HG02870 (cell line): Measurements from ENCODE around the gene DNAJC21.
A peak's percentile ranks its signal among the peaks of the same experiment; 100 is the strongest.

Experiments
- ATAC-seq: cut with Tn5 transposase; IDR thresholded peaks from one replicate; pipeline ENCODE4 v1.9.1; 2021; ENCODE audit warnings: mild to moderate bottlenecking, moderate library complexity; ENCODE audit not compliant: unreplicated experiment

DNAJC21 gene

DNA sequence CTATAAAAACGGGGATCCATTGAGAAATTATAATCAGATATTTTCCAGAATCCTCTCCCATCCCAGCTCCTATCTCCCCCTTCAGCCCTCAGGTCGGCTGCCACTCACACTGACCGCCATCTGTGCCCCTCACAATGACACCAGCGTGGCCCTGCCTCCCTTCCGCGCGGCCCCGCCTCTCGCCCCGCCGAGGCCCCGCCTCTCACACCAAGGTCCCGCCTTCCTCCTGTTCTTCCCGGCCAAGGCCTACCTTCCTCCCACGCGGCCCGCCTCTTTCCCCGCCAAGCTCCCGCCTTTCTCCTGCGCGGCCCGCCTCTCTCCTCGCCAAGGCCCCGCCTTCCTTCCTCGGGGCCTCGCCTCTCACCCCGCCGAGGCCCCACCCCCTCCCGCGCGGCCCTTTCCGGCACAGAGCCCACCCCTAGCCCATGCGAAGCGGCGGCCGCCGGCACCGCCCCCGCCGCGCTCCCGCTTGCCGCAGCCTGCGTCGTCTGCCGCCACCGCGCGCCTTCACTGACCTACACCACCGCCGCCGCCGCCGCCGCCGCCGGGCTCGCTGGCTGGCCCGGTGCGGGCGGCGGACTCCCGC lies at the start of gene DNAJC21:
TSS of gene DNAJC21 (plus strand) at position 426 of the 586 bp plus-strand sequence. CDS start 261 bp downstream, outside the sequence.
- ATAC-seq, result peak; percentile 84

GRCh38 chr5:34881246-34881645 lies 48.1 kb upstream of the DNAJC21 start:
- no peak for ATAC-seq

GRCh38 chr5:34886392-34887119 lies 42.8 kb upstream of the DNAJC21 start:
- ATAC-seq, result no peak

DNA sequence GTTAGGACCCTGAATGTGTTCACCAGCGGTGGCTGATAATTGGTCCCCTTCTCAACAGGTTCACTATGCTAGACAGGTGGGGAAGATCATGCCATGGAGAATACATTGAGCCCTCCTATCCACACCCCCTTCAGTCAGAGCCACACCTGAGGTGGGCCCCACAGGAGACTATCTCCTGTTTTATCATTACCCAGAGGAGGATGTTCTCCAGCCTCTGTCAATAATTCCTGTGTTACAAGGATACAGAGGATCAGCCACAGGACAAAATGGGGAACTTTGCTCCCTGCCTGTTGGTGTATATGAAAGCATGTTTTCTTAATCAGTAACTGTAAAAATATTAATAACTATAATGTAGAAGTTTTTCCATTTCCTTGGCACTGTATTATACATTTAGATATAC lies 40.0 kb upstream of the DNAJC21 start:
- ATAC-seq, result no peak

GRCh38 chr5:34891981-34892380 lies 37.4 kb upstream of the DNAJC21 start:
- ATAC-seq, result no peak

GRCh38 chr5:34892414-34892813 lies 36.9 kb upstream of the DNAJC21 start:
- no peak for ATAC-seq

DNA sequence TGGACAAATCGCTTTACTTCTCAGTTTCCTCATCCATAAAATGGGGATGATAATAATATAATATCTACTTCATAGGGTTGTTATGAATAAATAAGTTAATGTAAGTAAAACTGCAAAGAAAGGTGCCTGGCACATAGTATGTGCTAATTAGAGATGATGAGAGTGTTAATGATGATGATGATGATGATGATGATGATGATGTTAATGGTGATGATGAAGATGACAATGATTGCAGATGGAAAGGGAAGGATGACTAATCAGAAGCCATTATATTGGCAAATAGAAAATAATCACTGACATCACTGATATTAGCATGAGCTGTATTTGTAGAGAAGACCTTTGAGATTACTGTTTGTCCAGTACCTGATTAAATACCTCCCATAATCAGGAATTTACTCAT lies 34.6 kb upstream of the DNAJC21 start:
- ATAC-seq, result no peak

DNA sequence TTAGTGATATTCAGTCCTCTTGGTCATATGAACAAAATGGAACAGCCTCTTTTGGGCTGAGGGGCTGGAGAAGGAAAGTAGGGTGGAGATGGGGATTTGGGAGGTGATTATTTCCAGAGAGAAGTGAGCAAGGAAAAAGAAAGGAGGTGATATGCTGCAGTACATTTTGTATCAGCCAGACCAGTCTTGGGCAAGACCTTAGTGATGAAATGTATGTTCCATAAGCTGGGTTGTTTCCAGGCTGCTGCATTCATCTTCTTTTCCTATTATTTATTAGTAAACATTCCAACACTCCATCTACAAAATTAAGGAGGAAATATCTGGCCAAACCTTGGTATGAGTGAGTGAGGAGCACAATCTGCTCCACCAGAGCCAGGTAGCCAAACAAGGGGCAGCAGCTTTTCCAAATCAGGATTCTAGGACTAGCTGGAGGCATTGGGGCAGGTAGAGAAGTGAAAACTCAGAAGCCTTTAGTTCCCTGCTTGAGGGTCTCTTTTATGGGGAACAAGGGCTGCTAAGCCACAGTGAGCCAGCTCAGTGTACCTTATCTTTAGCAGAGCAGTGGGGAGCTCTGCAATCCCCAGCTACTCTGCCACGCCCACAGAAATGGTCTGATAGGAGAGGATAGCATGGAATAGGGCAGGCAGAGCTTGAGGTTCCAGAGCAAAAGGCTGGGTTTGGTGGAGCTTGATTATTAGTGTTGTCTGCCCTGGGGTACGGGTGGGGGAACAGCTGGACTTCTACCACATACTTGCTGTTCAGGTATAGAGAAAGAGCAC lies 33.5 kb upstream of the DNAJC21 start:
- no peak for ATAC-seq

GRCh38 chr5:34897646-34898045 lies 31.7 kb upstream of the DNAJC21 start:
- ATAC-seq, result no peak

DNA sequence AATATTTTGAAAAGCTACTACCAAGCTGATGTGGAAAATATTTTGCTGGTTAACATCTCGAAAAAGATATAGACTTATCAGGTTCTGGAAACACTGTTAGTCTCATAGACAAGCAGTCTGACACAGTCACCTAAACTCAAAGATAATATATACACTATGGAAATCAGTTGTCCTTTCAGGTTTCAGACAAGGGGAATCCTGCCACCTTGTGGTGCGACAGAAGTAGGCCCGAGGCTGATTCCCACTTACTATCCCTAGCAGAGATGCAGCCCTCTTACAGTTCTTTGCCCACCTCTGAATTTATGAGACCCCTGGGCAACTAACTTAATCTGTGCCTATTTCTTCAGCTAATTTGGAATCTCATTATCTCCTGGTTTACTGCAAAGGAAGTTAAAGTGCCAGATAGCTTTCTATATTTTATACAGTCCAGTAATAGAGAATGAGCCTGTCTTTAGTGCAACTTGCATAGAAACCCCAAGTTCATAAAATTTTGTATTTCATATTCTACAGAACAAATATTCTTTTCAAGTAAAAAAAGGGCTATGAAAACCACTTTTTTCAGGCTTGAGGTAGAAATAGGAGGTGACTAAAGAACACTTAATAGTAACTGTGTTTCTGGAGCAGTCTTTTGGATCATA lies 31.0 kb upstream of the DNAJC21 start:
- ATAC-seq, result peak; percentile 72

DNA sequence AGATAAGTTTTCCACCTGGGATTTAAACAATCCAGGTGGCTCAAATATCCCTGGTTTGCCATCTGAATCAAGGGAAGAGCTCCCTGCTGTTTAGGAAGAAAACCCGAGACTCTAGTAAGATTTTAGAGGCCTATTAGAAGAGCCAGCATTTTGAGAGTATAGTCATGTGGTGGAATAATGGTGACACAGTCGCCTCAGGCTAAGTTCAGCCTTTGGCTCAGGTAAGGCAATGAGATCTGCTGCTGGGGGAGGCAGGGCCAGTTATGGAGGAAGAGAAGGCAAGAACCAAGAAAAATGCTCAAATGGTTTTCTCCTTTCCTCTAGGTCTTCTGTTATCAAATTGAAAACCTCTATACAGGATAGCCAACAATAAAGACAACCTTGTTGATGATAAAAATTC lies 30.3 kb upstream of the DNAJC21 start:
- ATAC-seq, result no peak

GRCh38 chr5:34900652-34901051 lies 28.7 kb upstream of the DNAJC21 start:
- ATAC-seq, result no peak

- ATAC-seq, result no peak
Observed at GRCh38 chr5:34903260-34903659, 26.1 kb upstream of the DNAJC21 start.

DNA sequence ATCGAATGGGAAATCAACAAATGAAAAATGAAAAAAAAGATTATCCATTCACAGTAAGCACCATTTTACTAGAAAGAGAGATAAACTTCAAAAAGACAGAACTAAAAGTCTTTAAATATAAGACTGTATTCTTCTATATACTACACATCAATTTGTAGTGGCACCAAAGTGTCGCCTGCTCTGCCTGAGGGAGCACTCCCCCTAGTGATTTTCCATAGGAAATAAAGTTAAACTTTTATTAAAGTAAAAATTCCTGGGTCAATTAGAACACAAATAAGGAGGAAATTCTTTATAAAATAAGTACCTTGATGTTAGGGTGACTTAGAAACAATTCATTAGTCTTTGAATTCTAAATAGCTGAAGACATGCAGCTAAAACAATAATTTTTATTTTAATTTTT lies 23.8 kb upstream of the DNAJC21 start:
- ATAC-seq, result no peak

DNA sequence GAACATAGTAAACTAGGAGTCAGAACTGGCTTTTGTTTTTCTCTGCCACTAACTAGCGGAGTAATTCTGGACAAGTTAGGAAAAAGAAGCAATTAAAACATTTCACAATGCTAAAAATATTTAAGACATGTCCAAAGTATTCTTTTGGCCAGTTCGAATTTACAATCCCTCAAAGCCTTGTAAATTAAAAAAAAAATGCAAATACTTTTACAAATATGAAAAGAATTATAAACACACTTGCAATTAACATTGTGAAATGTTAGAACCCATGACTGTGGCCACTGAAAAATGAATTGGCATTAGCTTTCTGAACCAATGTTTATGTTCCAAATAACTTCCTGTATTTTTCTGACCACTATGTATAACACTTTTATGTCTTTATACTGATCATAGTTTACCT lies 16.3 kb upstream of the DNAJC21 start:
- no peak for ATAC-seq

GRCh38 chr5:34914671-34915138 lies 14.7 kb upstream of the DNAJC21 start:
- peak; percentile 17 for ATAC-seq

- peak; percentile 98 for ATAC-seq
Observed at GRCh38 chr5:34915139-34915855, 14.1 kb upstream of the DNAJC21 start, which contains the start of the genes BRIX1 and RAD1. BRIX1 (plus strand) TSS chr5:34915711; CDS start chr5:34915739, 28 bp downstream. RAD1 (minus strand) TSS chr5:34915504; CDS start chr5:34914892, 612 bp downstream.

GRCh38 chr5:34915856-34916192 lies 13.5 kb upstream of the DNAJC21 start:
- ATAC-seq, result peak; percentile 13

DNA sequence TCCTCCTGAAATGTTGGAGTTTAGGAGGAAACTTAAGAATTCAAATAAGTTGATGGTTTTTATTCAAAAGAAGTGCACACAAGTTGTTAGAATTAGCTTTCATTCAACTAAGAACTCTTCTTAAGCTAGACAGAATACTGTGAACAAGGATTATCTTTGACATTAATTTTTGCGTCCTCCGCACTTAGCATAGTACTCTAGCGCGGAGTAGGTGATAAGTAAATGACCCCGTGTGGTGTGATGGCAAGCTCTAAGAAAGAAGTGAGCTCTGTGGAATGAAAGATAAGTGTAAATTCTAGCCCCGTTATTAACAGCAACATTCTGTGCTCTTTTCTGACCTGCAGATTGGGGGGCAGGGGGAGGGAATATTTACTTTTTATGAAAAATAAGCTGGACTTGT lies 12.8 kb upstream of the DNAJC21 start:
- no peak for ATAC-seq

- ATAC-seq, result no peak
Observed at GRCh38 chr5:34918025-34918424, 11.3 kb upstream of the DNAJC21 start.

DNA sequence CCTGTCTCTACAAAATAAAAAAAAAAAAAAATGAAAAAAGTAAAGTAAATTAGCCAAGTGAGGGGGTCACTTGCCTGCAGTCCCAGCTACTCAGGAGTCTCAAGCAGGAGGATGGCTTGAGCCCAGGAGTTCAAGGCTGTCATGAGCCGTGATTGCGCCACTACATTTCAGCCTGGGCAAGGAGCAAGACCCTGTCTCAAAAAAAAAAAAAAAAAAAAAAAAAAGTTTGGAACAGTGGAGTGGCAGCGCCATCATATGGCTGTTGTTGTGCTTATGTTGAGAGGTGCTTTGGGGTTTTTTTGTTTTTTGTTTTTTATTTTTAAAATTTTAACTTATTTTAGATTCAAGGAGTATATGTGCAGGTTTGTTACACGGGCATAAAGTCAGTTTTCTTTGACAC lies 10.3 kb upstream of the DNAJC21 start:
- no peak for ATAC-seq
